GM19240 (cell line): ENCODE measurements around the gene MTG1.
A peak's percentile ranks its signal among the peaks of the same experiment; 100 is the strongest.
"Not testable (repeated sequence)": the region's sequence is repeated elsewhere in the genome, so short reads cannot be mapped to it uniquely, and the experiment has no call there.

Experiments
- DNase-seq: peaks from one replicate; pipeline ENCODE4 v3.0.0; 2011; ENCODE audit warnings: low spot score; ENCODE audit not compliant: insufficient read length

MTG1 gene

DNA sequence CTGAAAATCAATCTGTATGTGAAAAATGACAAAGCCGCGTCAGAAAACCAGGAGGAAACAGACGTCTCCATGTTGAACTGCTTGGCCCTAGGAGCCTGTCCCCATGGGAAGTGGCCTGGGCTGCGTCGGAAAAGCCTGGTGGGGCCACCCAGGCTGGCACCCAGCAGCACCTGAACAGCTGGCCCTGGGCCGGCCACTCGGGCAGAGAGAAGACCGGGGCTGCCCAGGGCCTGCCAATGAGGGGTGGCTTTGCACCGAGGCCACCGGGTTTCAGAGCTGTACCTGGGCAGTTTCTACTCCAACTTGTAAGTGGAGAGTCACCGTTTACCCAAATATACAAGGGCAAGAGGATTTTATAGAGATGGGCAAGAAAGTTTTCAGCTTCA is 35.0 kb upstream of the MTG1 start:
- DNase-seq = no peak

DNA sequence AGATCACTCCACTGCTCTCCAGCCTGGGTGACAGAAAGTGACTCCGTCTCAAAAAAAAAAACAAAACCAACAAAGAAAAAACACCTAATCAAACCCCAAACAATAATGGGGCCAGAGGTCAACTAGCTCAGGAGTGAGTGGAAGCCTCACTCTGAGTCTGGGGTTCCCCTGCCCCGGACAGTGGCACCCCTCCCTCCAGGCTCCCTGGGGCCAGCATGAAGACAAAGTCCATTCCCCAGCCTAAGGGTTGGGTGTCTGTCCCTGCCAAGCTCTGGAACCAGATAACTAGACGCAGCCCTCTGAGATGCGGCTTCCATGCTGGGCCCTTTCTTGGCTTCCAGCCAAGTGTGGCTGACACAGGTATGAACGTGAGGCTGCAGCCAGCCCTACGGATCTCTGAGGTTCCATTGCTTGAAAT is 34.4 kb upstream of the MTG1 start:
- DNase-seq = no peak

DNA sequence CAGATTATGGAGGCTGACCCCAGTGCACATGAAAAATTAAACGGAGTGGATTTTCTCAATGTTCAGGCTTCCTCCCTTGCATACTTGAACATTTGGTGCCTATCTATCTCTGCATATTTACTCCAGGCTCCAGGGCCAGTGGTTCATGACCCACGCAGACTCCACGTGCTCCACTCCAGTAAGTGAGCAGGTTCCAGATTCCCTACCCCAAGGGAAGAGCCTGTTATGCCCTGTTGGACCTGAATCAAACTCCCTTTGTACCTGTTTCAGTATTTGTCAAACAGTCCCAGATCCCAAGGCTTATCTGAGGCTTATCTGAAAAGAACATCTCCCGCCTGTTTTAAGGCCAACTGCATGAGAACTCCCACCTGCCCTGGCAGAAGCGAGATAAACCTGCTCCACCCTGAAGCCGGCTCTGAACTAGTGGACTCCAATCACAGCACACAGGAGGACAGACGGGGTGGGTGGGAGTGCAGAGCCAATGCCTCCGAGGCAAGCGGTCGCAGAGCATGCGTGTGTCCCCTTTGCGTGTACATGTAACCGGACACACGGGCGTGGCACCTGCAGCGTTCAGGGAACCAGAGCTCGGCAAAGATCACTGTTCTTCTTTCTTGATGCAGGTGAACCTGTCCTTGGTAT is 33.9 kb upstream of the MTG1 start:
- no peak for DNase-seq

DNA sequence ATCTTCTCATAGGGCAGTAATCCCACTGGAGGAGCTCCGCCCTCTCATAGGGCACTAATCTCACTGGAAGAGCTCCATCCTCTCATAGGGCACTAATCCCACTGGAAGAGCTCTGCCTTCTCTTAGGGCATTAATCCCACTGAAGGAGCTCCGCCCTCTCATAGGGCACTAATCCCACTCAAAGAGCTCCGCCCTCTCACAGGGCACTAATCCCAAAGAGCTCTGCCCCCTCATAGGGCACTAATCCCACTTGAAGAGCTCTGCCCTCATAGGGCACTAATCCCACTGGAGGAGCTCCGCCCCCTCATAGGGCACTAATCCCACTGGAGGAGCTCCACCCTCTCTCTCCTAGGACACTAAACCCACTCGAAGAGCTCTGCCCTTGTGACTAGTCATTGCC is 32.7 kb upstream of the MTG1 start:
- DNase-seq = no peak

DNA sequence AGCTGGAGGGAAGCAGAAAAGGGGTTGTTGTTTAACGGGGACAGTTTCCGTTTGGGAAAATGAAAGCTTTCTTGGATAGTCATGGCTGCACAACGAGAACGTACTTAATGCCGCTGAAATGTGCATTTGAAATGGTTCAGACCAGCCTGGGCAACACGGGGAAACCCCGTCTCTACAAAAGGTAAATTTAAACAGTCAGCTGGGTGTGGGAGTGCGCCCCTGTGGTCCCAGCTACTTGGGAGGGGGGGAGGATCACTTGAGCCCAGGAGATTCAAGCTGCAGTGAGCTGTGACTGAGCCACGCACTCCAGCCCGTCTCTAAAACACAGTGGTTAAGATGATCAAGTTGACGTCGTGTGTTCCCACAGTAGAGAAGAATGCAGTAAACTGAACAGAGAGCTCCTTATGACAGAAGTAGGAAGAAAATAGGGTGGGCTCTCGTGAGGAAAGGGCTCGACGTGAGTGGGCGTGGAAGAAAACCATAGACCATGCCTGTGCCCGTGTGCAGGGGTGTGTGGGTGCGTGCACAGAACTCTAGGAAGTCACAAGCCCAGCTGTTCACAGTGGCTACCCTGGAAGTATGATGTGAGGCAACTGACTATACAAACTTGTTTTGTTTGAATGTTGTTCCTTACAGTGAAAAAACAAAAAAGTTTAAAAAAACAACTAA is 32.0 kb upstream of the MTG1 start:
- no peak for DNase-seq

DNA sequence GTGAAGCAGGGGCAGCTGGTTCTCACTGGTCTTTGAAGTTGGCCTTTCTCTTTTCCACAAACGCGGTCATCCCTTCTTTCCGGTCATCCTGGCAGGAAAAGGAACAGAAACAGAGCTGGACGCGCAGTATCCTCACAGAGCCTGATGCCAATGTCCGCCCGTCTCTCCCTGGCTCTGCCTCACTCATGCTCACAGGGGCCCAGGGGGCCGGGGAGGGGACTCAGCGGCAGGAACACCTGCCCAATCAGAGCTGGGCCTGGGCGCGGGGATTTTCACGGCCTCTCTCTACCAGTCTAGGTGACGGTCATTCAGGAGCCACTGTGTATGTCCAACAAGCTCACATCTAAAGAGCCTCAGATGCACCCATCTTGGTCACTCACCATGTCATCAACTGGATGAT is 31.1 kb upstream of the MTG1 start:
- DNase-seq = no peak

DNA sequence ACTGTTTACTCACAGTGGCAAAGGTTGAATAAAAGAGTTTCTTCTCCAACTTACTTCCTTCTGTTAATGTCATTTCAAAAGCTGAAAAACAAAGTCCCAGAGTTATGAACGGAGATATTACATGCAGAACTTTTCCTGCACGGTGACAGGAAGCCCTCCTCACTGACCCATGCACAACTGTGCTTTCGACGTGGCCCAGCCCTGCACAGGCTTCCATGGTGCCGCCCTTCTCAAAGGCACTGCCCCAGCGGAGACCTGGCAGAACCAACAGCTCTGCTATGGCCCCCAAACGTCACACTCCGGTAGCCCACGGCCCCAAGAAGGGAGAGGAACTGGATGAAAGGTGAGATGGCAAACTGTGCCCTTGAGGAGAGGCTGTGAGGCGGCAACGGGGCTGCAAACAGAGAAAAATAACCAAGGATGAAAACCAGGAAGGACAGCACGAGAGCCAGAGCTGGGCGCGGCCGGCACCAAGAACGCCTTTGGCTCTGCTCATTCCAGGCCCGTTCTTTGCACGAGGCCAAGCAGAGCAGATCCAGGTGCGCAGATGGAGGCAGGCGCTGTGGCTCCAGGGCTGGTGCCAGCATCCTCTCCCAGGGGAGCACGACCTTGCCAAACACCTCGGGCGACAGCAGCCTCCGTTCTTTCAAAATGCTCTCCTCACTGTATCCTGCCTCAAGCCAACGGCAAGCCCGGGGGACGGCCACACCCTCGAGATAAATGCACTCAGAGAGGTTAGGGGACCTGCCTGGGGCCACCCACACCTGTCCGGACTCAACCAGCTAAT is 29.1 kb upstream of the MTG1 start:
- no peak for DNase-seq

DNA sequence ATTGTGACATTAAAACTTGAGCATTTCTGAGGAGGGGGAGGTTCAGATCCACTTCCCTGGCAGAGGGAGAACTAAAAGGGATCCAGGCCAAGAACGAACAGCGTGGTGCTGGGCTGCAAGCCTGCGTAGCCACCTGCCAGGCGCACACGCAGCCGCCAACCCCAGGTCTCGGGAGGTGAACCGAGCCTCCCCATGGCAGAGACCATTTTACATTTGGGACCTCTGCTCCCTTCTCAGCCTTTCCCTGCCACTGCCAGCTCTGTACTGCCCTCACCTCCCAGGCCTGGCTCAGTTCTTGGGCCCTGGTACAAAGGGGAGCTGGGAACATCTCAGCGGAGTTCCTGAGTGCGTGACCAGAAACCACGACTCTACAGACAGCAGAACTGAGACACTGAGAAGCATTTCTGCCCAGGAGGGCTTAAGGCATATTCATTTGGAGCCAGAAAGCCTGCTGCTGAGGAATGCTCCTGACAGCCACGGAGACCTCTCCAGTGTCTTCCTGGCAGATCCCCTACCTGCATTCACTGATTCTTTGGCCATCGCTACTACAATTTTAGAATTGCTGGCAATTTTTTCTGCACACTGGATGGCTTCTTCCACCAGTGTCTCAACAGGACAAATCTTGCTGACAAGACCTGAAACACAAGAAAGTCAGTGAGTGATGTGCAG is 28.4 kb upstream of the MTG1 start:
- no peak for DNase-seq

DNA sequence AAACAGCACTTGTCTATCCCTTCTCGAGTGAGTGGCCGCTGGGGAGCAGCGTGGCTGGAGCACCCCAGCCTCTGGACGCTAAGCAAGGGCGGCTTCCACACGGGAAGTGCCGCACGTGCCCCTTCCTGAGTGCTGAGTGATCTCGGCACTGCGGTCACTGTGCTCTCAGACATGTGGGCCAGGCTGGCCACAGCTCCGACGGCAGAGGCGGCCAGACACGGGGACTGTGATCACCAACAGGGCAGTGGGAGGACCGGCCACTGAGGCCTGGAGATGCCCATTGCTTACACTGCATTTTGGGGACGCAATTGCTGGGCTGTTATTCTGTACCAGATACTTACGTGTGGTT is 27.9 kb upstream of the MTG1 start:
- DNase-seq = no peak

DNA sequence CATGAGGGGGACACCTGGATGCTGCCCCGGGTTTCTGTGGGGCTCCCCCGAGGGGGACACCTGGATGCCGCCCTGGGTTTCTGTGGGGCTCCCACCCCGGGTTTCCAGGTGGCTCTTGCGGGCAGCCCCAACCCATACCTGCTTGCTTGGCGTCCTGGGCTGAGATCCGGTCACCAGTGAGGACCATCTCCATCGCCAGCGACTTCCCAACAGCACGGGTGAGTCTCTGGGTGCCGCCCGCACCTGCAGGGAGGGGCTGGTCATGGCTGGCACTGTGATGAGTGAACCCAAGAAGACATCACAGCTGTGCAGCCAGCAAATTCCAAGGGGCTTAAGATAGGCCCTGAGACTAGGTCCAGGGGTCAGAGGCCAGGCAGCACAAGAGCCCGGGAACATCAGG is 27.2 kb upstream of the MTG1 start:
- DNase-seq = no peak

DNA sequence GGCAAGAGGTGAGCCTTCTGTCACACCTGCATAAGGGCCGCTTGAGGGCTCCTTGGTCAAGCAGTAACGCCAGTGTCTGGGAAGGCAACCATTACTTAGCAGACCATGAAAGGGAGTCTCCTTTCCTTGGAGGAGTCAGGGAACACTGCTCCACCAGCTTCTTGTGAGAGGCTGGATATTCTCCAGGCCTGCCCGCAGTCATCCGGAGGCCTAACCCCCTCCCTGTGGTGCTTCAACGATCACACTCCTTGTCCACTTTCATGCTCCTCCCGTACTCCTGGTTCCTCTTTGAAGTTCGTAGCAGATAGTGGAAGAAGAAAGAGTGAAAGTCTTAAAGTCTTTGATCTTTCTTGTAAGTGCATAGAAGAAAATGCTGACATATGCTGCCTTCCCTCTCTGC is 26.5 kb upstream of the MTG1 start:
- DNase-seq = not testable (repeated sequence)

DNA sequence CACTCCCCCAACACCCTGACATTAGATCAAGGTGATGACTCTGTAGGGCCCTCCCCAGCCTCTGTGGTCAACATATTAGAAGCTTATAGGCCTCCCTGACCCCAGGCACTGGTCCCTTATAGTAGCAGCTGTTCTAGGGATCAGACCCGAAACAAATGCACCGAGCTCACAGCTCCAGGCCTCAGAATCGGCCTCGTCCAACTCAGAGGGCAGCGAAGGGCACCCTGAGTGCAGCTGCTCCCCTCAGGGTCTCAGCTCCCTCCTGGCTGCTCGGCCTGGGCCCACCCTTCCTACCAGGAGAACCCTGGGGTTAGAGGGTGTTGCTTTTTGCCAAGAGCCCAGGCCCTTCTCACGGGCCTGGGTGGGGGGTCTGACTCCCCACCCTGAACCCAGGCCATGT is 25.8 kb upstream of the MTG1 start:
- no peak for DNase-seq

DNA sequence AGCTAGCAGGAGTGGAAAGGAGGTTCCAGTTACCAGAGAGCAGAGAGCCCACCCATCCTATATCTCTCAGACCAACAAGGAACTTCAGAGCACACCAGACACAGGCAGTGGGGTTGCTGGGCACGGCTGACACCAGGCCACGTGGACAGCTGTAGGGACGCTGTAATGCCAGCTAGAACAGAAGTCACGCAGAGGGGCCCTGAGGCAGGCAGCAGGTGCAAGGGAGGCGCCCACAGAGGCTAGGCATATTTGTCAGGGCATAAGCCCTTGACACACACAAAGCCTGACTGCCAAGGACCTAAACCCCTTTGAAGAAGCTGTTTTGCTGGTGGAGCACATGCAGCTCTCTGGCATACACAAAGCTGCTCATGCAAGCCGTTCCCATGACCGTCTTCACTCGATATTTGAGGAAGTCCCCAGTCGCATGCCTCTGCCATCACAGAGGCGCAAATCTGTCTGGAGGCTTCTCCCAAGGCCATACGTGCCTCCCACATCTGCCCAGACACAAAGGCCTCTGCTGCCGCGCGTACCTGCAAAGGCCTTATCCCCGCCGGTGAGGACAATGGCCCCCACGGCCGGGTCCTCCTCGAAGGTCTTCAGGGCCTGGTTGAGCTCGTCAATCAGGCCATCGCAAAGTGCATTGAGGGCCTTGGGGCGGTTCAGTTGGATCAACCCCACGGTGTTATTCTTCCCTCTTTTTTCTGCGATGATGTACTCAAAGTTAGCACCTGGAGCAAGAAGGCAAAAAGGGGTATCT is 23.7 kb upstream of the MTG1 start:
- DNase-seq = no peak

DNA sequence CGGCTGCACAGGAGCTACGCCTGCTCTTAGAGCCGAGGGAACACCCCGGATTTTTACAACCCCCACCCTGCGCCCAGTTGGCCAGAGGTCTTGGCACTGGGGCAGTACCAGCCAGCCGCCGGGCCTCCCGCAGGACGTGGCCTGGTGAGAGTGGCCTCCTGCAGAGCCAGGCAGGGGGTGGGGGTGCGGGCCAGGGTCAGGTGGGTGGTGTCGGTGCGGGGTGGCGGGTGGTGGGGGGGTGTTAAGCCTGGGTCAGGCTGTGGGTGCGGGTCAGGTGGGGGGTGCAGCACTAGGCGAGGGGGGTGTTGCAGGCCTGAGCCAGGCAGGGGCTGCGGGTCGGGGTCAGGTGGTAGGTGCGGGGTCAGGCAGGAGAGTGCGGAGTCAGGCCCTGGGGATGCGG is 21.4 kb upstream of the MTG1 start:
- DNase-seq = no peak

DNA sequence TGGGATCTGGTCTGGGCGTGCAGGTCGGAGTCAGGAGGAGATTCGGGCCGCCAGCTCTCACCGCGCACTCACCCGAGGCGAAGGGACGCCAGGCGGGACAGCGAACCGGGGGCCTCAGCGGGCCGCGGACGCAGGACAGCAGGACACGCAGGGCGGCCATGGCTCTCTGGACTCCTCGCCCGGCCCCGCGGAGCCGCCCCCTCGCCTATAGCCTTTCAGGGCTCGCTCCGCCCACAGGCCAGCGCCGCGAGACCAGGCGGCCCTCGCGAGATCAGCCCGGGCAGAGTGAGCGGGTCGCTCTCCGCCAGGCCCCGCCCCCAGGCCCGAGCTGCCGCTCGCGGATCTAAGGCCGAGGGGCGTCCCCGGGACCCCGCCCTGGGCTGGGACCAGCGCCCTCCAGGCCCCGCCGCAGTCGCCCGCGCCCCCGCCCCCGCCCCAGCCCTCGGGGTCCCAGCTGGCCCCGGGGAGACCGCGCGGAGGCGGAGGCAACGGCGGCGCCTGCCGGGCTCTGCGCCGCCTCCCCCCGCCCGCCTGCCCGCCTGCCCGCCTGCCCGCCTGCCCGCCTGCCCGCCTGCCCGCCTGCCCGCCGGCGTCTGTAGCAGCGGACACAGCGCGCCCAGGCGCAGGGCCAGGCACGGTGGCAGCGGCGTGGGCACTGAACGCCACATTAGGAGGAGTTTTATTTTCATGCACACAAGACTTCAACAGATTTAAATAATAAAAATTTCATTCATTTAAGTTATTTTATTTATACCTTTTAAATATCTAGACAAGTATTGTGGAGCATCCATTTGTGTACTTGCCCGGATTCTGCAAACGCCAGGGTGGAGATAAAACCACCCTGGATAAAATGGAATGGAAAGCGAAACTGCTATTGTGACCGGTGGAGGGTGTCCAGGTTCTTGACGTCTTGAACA is 20.5 kb upstream of the MTG1 start, which contains the start of gene ECHS1:
Gene ECHS1, minus strand, starts transcription at position 181 of the 917 bp plus-strand sequence. Its CDS starts 21 bp downstream, at position 160.
- peak; percentile 100 for DNase-seq

DNA sequence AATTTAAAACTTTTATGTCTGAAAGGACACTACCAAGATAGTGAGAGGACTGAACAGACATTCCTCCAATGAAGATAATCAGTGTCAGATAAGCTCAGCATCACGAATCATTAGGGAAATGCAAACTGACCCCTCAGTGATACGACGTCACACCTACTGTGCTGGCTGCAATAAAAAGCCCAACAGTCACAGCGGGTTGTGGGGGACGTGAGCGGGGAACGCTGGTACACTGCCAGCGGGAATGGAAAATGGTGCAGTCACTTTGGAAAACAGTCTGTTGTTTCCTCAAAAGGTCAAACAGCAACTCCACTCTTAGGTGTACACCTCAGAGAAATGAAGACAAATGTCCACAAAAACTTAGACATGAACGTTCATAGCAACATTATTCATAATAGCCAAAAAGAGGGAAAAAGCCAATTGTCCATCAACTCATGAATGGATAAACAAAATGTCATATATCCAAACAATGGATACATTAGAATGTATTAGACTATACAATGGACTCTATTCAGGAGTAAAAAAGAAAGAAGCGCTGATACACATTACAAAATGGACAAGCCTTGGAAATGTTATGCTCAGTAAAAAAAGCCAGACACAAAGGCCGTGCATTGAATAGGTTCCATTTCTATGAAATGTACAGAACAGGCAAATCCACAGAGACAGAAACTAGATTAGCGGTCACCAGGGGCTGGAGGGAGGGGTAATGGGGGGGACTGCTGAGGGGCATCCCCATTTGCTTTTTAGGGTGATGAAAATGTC is 18.4 kb upstream of the MTG1 start:
- no peak for DNase-seq

DNA sequence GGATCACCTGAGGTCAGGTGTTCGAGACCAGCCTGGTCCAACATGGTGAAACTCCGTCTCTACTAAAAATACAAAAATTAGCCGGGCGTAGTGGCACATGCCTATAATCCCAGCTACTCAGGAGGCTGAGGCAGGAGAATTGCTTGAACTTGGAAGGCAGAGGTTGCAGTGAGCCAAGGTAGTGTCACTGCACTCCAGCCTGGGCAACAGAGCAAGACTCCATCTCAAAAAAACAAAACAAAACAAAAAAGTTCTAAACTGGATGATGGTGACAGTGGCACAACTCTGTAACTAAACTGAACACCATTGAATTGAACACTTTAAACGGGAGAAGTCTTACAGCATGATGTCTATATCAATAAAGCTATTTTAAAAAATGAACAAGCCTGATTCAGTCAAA is 17.8 kb upstream of the MTG1 start:
- DNase-seq = not testable (repeated sequence)

DNA sequence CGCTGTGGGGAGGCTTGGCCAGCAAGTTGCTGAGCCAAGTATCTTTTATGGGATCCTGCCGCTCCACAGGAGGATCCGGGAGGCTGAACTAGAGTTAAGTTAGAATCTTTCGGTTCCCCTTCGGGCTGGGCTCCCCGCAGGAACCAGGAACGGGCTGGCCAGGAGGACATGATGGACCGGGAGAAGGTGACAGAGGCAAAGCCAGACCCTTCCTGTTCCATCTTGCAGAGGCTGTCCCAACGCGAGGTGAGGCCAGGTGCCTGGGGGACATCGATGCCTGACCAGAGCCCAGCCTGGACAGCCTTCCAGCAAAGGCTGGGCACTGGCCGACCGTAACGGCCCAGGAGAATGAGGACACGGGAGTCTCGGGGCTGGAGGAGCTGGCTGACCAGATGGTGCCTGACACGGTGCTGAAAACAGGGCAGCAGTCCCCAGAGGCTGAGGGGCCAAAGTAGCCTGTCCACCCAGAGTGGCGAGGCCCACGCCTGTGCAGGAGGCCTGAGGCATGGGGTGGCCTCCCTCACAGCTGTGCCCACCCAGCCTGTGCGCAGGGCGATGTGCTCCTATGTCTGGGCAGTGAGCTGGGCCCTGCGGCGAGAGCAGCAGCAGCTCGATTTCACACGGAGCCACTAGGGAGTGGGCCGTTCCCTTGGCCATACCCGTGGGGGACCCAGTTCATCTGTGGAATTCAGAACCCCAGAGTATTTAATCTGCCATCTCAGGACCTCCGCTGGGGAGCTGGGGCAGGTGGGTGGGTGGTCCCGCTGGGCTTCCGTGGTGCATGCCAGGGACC is 16.7 kb upstream of the MTG1 start:
- no peak for DNase-seq

DNA sequence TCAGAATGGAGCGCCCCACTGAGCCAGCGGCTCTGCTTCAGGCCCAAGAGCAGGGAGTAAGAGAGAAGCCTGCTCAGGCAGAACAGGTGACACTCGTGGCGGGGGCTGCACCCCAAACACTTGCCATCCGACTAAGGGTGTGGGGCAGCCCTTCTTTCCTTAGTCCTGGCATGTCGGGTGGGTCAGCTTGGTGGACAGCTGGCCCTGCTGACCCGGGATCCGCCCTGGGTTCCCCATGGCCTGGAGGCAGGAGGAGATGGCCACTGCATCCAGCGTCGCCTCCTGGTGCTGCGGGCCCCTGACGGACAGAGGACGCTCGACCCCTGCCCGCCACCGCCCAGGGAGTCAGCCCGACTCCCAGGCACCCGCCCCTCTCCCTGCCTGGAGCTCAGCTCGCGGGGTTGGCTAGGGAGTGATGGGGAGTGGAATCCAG is 16.1 kb upstream of the MTG1 start:
- DNase-seq = no peak
